GM23338 (cell line): ENCODE measurements around the gene CAPN7.

Source experiments
- CREB1 ChIP-seq: fragments of 250-450 bp; sonication (Bioruptor Pico); IDR thresholded peaks from 2 replicates; pipeline ENCODE4 v1.5.0; 2020; ENCODE audit warnings: low read depth, mild to moderate bottlenecking, moderate library complexity
- EZH2 ChIP-seq: fragments of 200-600 bp; sonication (generic); IDR thresholded peaks from one replicate; pipeline ENCODE4 v1.8.0; 2017; ENCODE audit warnings: antibody characterized with exemption, mild to moderate bottlenecking, low read depth; ENCODE audit not compliant: unreplicated experiment
- EZH2phosphoT487 ChIP-seq: fragments of 200-600 bp; sonication (generic); IDR thresholded peaks from one replicate; pipeline ENCODE4 v1.8.1; 2018; ENCODE audit warnings: antibody characterized with exemption; ENCODE audit not compliant: unreplicated experiment
- JUNB ChIP-seq: IDR thresholded peaks from one replicate; pipeline ENCODE4 v1.6.1; 2016; ENCODE audit warnings: antibody characterized with exemption; ENCODE audit not compliant: unreplicated experiment
- NANOG ChIP-seq: IDR thresholded peaks from 2 replicates; pipeline ENCODE4 v1.6.1; 2016; ENCODE audit warnings: antibody characterized with exemption, borderline replicate concordance
- POLR2AphosphoS5 ChIP-seq: IDR thresholded peaks from 2 replicates; pipeline ENCODE4 v1.6.1; 2016; ENCODE audit warnings: antibody characterized with exemption, low read depth
- STAT1 ChIP-seq: IDR thresholded peaks from one replicate; pipeline ENCODE4 v1.6.1; 2016; ENCODE audit warnings: antibody characterized with exemption; ENCODE audit not compliant: unreplicated experiment
- ZNF114 ChIP-seq: fragments of 250-450 bp; sonication (Bioruptor Pico); IDR thresholded peaks from 2 replicates; pipeline ENCODE4 v1.5.0; 2020; ENCODE audit warnings: mild to moderate bottlenecking, moderate library complexity
- ZNF331 ChIP-seq: fragments of 250-450 bp; sonication (Bioruptor Pico); IDR thresholded peaks from 2 replicates; pipeline ENCODE4 v1.5.0; 2020; ENCODE audit warnings: low read depth, mild to moderate bottlenecking, moderate library complexity
- ZNF462 ChIP-seq: fragments of 250-450 bp; sonication (Bioruptor Pico); IDR thresholded peaks from 2 replicates; pipeline ENCODE4 v1.5.0; 2020; ENCODE audit warnings: mild to moderate bottlenecking, moderate library complexity
- TF ChIP-seq, protein P1 (sequence below), 2 experiments: fragments of 200-600 bp in 1 of 2; sonication (generic) in 1 of 2; conservative IDR thresholded peaks; 2 replicates each; pipeline versions ENCODE4 v1.5.1 to v1.6.1; 2016 to 2017; ENCODE audit warnings: antibody characterized with exemption in 2 of 2, low read depth in 2 of 2, mild to moderate bottlenecking in 2 of 2, moderate library complexity in 1 of 2
- TF ChIP-seq, protein P2 (sequence below): IDR thresholded peaks from one replicate; pipeline ENCODE4 v1.6.1; 2018; ENCODE audit warnings: antibody characterized with exemption; ENCODE audit not compliant: unreplicated experiment
- TF ChIP-seq, protein P3 (sequence below): IDR thresholded peaks from 2 replicates; pipeline ENCODE4 v1.6.1; 2016; ENCODE audit warnings: antibody characterized with exemption

DNA sequence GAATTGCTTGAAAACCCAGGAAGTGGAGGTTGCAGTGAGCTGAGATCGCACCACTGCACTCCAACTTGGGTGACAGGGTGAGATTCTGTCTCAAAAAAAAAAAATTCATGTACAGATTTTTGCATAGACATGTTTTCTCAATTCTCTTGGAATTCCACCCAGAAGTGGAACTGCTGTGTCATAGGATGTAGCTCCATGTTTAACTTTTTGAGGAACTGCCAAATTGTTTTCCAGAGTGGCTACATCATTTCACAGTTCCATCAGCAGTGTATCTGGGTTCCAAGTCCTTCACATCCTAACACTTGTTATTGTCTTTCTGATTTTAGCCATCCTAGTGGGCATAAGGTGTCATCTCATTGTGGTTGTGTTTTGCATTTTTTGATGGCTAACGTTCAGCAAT lies 9.9 kb downstream of the CAPN7 start:
- TF ChIP-seq CREB1 (CRISPR knock-in tag) (no peak), POLR2AphosphoS5 (no peak), EZH2 (no peak), EZH2phosphoT487 (no peak), NANOG (no peak), ZNF331 (no peak), ZNF114 (CRISPR knock-in tag) (no peak), STAT1 (no peak), JUNB (no peak), ZNF462 (no peak)
- TF ChIP-seq, protein P1, sequence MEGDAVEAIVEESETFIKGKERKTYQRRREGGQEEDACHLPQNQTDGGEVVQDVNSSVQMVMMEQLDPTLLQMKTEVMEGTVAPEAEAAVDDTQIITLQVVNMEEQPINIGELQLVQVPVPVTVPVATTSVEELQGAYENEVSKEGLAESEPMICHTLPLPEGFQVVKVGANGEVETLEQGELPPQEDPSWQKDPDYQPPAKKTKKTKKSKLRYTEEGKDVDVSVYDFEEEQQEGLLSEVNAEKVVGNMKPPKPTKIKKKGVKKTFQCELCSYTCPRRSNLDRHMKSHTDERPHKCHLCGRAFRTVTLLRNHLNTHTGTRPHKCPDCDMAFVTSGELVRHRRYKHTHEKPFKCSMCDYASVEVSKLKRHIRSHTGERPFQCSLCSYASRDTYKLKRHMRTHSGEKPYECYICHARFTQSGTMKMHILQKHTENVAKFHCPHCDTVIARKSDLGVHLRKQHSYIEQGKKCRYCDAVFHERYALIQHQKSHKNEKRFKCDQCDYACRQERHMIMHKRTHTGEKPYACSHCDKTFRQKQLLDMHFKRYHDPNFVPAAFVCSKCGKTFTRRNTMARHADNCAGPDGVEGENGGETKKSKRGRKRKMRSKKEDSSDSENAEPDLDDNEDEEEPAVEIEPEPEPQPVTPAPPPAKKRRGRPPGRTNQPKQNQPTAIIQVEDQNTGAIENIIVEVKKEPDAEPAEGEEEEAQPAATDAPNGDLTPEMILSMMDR (conservative IDR thresholded peaks at IDR 0.05; ENCODE audit: low read depth in 2 of 2) = no peak
- TF ChIP-seq, protein P2, sequence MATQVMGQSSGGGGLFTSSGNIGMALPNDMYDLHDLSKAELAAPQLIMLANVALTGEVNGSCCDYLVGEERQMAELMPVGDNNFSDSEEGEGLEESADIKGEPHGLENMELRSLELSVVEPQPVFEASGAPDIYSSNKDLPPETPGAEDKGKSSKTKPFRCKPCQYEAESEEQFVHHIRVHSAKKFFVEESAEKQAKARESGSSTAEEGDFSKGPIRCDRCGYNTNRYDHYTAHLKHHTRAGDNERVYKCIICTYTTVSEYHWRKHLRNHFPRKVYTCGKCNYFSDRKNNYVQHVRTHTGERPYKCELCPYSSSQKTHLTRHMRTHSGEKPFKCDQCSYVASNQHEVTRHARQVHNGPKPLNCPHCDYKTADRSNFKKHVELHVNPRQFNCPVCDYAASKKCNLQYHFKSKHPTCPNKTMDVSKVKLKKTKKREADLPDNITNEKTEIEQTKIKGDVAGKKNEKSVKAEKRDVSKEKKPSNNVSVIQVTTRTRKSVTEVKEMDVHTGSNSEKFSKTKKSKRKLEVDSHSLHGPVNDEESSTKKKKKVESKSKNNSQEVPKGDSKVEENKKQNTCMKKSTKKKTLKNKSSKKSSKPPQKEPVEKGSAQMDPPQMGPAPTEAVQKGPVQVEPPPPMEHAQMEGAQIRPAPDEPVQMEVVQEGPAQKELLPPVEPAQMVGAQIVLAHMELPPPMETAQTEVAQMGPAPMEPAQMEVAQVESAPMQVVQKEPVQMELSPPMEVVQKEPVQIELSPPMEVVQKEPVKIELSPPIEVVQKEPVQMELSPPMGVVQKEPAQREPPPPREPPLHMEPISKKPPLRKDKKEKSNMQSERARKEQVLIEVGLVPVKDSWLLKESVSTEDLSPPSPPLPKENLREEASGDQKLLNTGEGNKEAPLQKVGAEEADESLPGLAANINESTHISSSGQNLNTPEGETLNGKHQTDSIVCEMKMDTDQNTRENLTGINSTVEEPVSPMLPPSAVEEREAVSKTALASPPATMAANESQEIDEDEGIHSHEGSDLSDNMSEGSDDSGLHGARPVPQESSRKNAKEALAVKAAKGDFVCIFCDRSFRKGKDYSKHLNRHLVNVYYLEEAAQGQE = no peak
- TF ChIP-seq, protein P3, sequence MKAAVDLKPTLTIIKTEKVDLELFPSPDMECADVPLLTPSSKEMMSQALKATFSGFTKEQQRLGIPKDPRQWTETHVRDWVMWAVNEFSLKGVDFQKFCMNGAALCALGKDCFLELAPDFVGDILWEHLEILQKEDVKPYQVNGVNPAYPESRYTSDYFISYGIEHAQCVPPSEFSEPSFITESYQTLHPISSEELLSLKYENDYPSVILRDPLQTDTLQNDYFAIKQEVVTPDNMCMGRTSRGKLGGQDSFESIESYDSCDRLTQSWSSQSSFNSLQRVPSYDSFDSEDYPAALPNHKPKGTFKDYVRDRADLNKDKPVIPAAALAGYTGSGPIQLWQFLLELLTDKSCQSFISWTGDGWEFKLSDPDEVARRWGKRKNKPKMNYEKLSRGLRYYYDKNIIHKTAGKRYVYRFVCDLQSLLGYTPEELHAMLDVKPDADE = no peak
